KMS-11 (cell line): ENCODE results near the gene EPPIN.

ENCODE experiments used
- H2AFZ ChIP-seq: fragments of 200-600 bp; sonication (generic); 2 replicates; pipeline ENCODE4 v1.6.1; 2016; ENCODE audit warnings: antibody characterized with exemption, mixed run types, low read depth
- H3K27ac ChIP-seq: fragments of 200-600 bp; sonication (generic); 2 replicates; pipeline ENCODE4 v1.6.1; 2016; ENCODE audit warnings: mild to moderate bottlenecking, mixed run types
- H3K27me3 ChIP-seq: fragments of 200-600 bp; sonication (generic); 2 replicates; pipeline ENCODE4 v1.6.1; 2017; ENCODE audit warnings: mild to moderate bottlenecking, low read depth, mixed run types, moderate library complexity; ENCODE audit not compliant: insufficient read depth
- H3K36me3 ChIP-seq: fragments of 200-600 bp; sonication (generic); 2 replicates; pipeline ENCODE4 v1.6.1; 2017; ENCODE audit warnings: mild to moderate bottlenecking, mixed run types; ENCODE audit not compliant: insufficient read depth
- H3K4me1 ChIP-seq: fragments of 200-600 bp; sonication (generic); 2 replicates; pipeline ENCODE4 v1.6.1; 2016; ENCODE audit warnings: mild to moderate bottlenecking, low read depth, mixed run types; ENCODE audit not compliant: poor library complexity, severe bottlenecking
- H3K4me2 ChIP-seq: fragments of 200-600 bp; sonication (generic); 2 replicates; pipeline ENCODE4 v1.7.0; 2016; ENCODE audit warnings: mild to moderate bottlenecking, mixed run types
- H3K4me3 ChIP-seq: fragments of 200-600 bp; sonication (generic); IDR thresholded peaks from 2 replicates; pipeline ENCODE4 v1.6.1; 2017; ENCODE audit warnings: low read depth, low read length, mixed read lengths; ENCODE audit not compliant: insufficient read depth
- H3K79me2 ChIP-seq: fragments of 200-600 bp; sonication (generic); 2 replicates; pipeline ENCODE4 v1.6.1; 2016; ENCODE audit warnings: low read depth, mixed run types; ENCODE audit not compliant: insufficient read depth
- H3K9ac ChIP-seq: fragments of 200-600 bp; sonication (generic); 2 replicates; pipeline ENCODE4 v1.6.1; 2016; ENCODE audit warnings: mild to moderate bottlenecking, mixed run types
- H4K20me1 ChIP-seq: fragments of 200-600 bp; sonication (generic); 2 replicates; pipeline ENCODE4 v1.6.1; 2016; ENCODE audit warnings: mild to moderate bottlenecking, mixed run types; ENCODE audit not compliant: insufficient read depth
- CTCF ChIP-seq: fragments of 200-600 bp; sonication (generic); conservative IDR thresholded peaks from 2 replicates; pipeline ENCODE4 v1.6.1; 2017; ENCODE audit warnings: low read depth, mild to moderate bottlenecking, antibody characterized with exemption, low read length, moderate library complexity, mixed read lengths

The EPPIN gene

GRCh38 chr20:45539382-45539781 lies 7.8 kb downstream of the EPPIN start, which contains the start of gene WFDC6:
TSS of gene WFDC6 (minus strand) at chr20:45539482. CDS start at chr20:45539407, 75 bp downstream.
- no peaks in the 10 kb centered on the region for H3K27me3 ChIP-seq
- no peak within 1 kb of the TSS for H2AFZ ChIP-seq
- H3K4me1 ChIP-seq, result no peaks in the 10 kb centered on the region
- no peak within 1 kb of the TSS for H3K9ac ChIP-seq
- no peak within 1 kb of the TSS for H3K27ac ChIP-seq
- no peak within 1 kb of the TSS for H3K4me3 ChIP-seq
- H3K79me2 ChIP-seq, result no peaks in the 10 kb centered on the region
- no peak for TF ChIP-seq CTCF
- no peaks in the 10 kb centered on the region for H3K36me3 ChIP-seq
- no peak within 1 kb of the TSS for H3K4me2 ChIP-seq
- H4K20me1 ChIP-seq, result no peaks in the 10 kb centered on the region

GRCh38 chr20:45538209-45538799 lies 8.9 kb downstream of the EPPIN start:
- no peaks in the 10 kb centered on the region for H3K36me3 ChIP-seq
- H3K27ac ChIP-seq, result no peak overlapping the region
- no peaks in the 10 kb centered on the region for H3K4me1 ChIP-seq
- no peak for TF ChIP-seq CTCF
- no peak overlapping the region for H3K9ac ChIP-seq
- no peaks in the 10 kb centered on the region for H3K27me3 ChIP-seq
- H3K4me3 ChIP-seq, result no peak overlapping the region
- H4K20me1 ChIP-seq, result no peaks in the 10 kb centered on the region
- no peaks in the 10 kb centered on the region for H3K79me2 ChIP-seq
- no peak overlapping the region for H2AFZ ChIP-seq
- H3K4me2 ChIP-seq, result no peak overlapping the region

- TF ChIP-seq CTCF, result no peak
- Histone ChIP-seq H3K79me2 (no peaks in the 10 kb centered on the region), H3K4me3 (no peak overlapping the region), H3K9ac (no peak overlapping the region), H3K36me3 (no peaks in the 10 kb centered on the region), H2AFZ (no peak overlapping the region), H4K20me1 (no peaks in the 10 kb centered on the region), H3K4me1 (no peaks in the 10 kb centered on the region), H3K27ac (no peak overlapping the region), H3K4me2 (no peak overlapping the region), H3K27me3 (no peaks in the 10 kb centered on the region)
Measured at GRCh38 chr20:45527294-45527693, 19.9 kb downstream of the EPPIN start.

GRCh38 chr20:45523821-45524220 lies 23.4 kb downstream of the EPPIN start:
- no peak overlapping the region for H2AFZ ChIP-seq
- H3K36me3 ChIP-seq, result no peaks in the 10 kb centered on the region
- no peaks in the 10 kb centered on the region for H3K27me3 ChIP-seq
- TF ChIP-seq CTCF, result no peak
- H4K20me1 ChIP-seq, result no peaks in the 10 kb centered on the region
- H3K9ac ChIP-seq, result no peak overlapping the region
- no peak overlapping the region for H3K4me2 ChIP-seq
- no peaks in the 10 kb centered on the region for H3K4me1 ChIP-seq
- H3K79me2 ChIP-seq, result no peaks in the 10 kb centered on the region
- no peak overlapping the region for H3K27ac ChIP-seq
- H3K4me3 ChIP-seq, result no peak overlapping the region
